Fibroblast of lung (primary cell): ENCODE measurements around the gene SKP2. TPM values are rescaled to one million over a fixed set of nuclear protein-coding genes. Genes with fewer than 3 reads are reported as not detected.

Experiments used
- DNase-seq, 2 donors: peaks; one replicate each; pipeline versions ENCODE4 v3.0.0 to v3.0.0-alpha.2; 2010; ENCODE audit warnings: low read depth in 2 of 2
- H2AFZ ChIP-seq: 2 replicates; pipeline ENCODE4 v1.5.1; 2012; ENCODE audit warnings: low read length, control low read depth, inconsistent platforms
- H3K27ac ChIP-seq: 2 replicates; pipeline ENCODE4 v1.5.1; 2011; ENCODE audit warnings: low read length, control low read depth; ENCODE audit not compliant: insufficient read depth
- H3K27me3 ChIP-seq: 2 replicates; pipeline ENCODE4 v1.5.1; 2011; ENCODE audit warnings: mild to moderate bottlenecking, low read length; ENCODE audit not compliant: control insufficient read depth, insufficient read depth
- H3K36me3 ChIP-seq: 2 replicates; pipeline ENCODE4 v1.5.1; 2011; ENCODE audit warnings: low read length; ENCODE audit not compliant: control insufficient read depth, insufficient read depth
- H3K4me1 ChIP-seq: 2 replicates; pipeline ENCODE4 v1.5.1; 2011; ENCODE audit warnings: low read length; ENCODE audit not compliant: control insufficient read depth, insufficient read depth; ENCODE audit errors: extremely low read depth
- H3K4me2 ChIP-seq: 2 replicates; pipeline ENCODE4 v1.5.1; 2011; ENCODE audit warnings: low read length, control low read depth; ENCODE audit not compliant: insufficient read depth; ENCODE audit errors: extremely low read depth
- H3K4me3 ChIP-seq, 4 experiments: fragments of 200-600 bp in 1 of 4; sonication (generic) in 1 of 4; replicated peaks in 1 of 4; 2 replicates each; pipeline ENCODE4 v1.5.1; 2011 to 2016; ENCODE audit warnings: low read length in 4 of 4, low read depth in 3 of 4, mild to moderate bottlenecking in 3 of 4, control low read depth in 2 of 4, inconsistent platforms in 1 of 4, mixed read lengths in 1 of 4; ENCODE audit not compliant: insufficient read depth in 1 of 4; ENCODE audit errors: control extremely low read depth in 1 of 4
- H3K79me2 ChIP-seq: 2 replicates; pipeline ENCODE4 v1.5.1; 2012; ENCODE audit warnings: mild to moderate bottlenecking, low read length, inconsistent platforms; ENCODE audit not compliant: control insufficient read depth, insufficient read depth
- H3K9ac ChIP-seq: 2 replicates; pipeline ENCODE4 v1.5.1; 2011; ENCODE audit warnings: mild to moderate bottlenecking, low read length, control low read depth; ENCODE audit not compliant: insufficient read depth
- H3K9me3 ChIP-seq: 2 replicates; pipeline ENCODE4 v1.5.1; 2012; ENCODE audit warnings: low read depth, low read length; ENCODE audit not compliant: control insufficient read depth, insufficient read depth
- H4K20me1 ChIP-seq: 2 replicates; pipeline ENCODE4 v1.5.1; 2011; ENCODE audit warnings: low read length; ENCODE audit not compliant: control insufficient read depth, insufficient read depth; ENCODE audit errors: extremely low read depth
- CTCF ChIP-seq, 2 donors: IDR thresholded peaks in 1 of 2; conservative IDR thresholded peaks in 1 of 2; 1 replicate in 1 of 2; 2 replicates in 1 of 2; pipeline ENCODE4 v1.5.1; 2011 to 2012; ENCODE audit warnings: low read length in 2 of 2, control low read depth in 1 of 2, inconsistent platforms in 1 of 2, low read depth in 1 of 2, mild to moderate bottlenecking in 1 of 2
- EZH2 ChIP-seq: IDR thresholded peaks from 2 replicates; pipeline ENCODE4 v1.5.1; 2012; ENCODE audit warnings: low read length, control low read depth, mild to moderate bottlenecking; ENCODE audit errors: missing control alignments
- polyA plus RNA-seq, 2 donors: library from polyadenylated mRNA; depleted of rRNA in 1 of 2; stranded (reverse) in 1 of 2; unstranded in 1 of 2; fragments of >200 nt; gene quantifications; 2 replicates each; pipeline ENCODE4 v1.2.1, GENCODE V29; 2011 to 2012; ENCODE audit warnings: missing spikeins in 1 of 2
- total RNA-seq: library from RNA; depleted of rRNA; stranded (reverse); fragments of >200 nt; gene quantifications from 2 replicates; pipeline ENCODE4 v1.2.1, GENCODE V29; 2014

SKP2 gene
- total and polyA plus RNA-seq, 2 donors (not counting 1 experiment from before 2014, with no cell fraction given): 10.6 to 30.8 TPM

- Histone ChIP-seq H3K79me2 (peaks cover 5% of the 10 kb centered on the region), H3K27ac (no peak overlapping the region), H3K27me3 (no peaks in the 10 kb centered on the region), H3K4me2 (no peak overlapping the region), H3K9ac (no peak overlapping the region), H3K36me3 (no peaks in the 10 kb centered on the region), H3K9me3 (no peaks in the 10 kb centered on the region), H3K4me1 (no peaks in the 10 kb centered on the region), H4K20me1 (no peaks in the 10 kb centered on the region), H3K4me3 (no peak overlapping the region), H2AFZ (no peak overlapping the region)
- TF ChIP-seq EZH2 (no peak), CTCF (conservative IDR thresholded peaks at IDR 0.05 in 1 of 2, IDR thresholded peaks at IDR 0.05 in 1 of 2; ENCODE audit: low read depth in 1 of 2, low read length in 2 of 2) (no peak)
- DNase-seq: no peak
These were observed 80.6 kb downstream of the SKP2 start for GRCh38 chr5:36232533-36232932.

Other genes with a start within 250 kb of the SKP2 start
- 0.33 TPM in 1 of 2 replicates, not detected in the other for gene CAPSL, start 213.5 kb upstream of the SKP2 start, total RNA-seq
- gene CAPSL, start 213.5 kb upstream of the SKP2 start, polyA plus RNA-seq: 0.73 and 0.96 TPM in 2 replicates
- gene UGT3A1, start 160.7 kb upstream of the SKP2 start, total RNA-seq: not detected in 2 replicates
- not detected in 2 replicates for gene UGT3A1, start 160.7 kb upstream of the SKP2 start, polyA plus RNA-seq
- not detected in 2 replicates for gene UGT3A2, start 85.2 kb upstream of the SKP2 start, total RNA-seq
- not detected in 2 replicates for gene UGT3A2, start 85.2 kb upstream of the SKP2 start, polyA plus RNA-seq
- 18.0 and 19.8 TPM in 2 replicates for gene LMBRD2, start 224 bp upstream of the SKP2 start, total RNA-seq
- 4.7 and 7.2 TPM in 2 replicates for gene LMBRD2, start 224 bp upstream of the SKP2 start, polyA plus RNA-seq
- 24.4 and 26.9 TPM in 2 replicates for gene NADK2, start 89.8 kb downstream of the SKP2 start, total RNA-seq
- 11.5 and 11.6 TPM in 2 replicates for gene NADK2, start 89.8 kb downstream of the SKP2 start, polyA plus RNA-seq
- under 0.01 TPM in 1 of 2 replicates, not detected in the other for gene RANBP3L, start 149.8 kb downstream of the SKP2 start, total RNA-seq
- gene RANBP3L, start 149.8 kb downstream of the SKP2 start, polyA plus RNA-seq: 0.03 and 0.09 TPM in 2 replicates